HEK293T (cell line): ENCODE measurements around the gene GALNT12.

Experiments used
- ARNT ChIP-seq: fragments of 450-650 bp; IDR thresholded peaks from 2 replicates; pipeline ENCODE4 v1.6.1; 2017; ENCODE audit warnings: mild to moderate bottlenecking
- SP1 ChIP-seq: fragments of 450-650 bp; IDR thresholded peaks from 2 replicates; pipeline ENCODE4 v1.6.1; 2017

GRCh38 chr9:98882569-98882923, 75.1 kb downstream of the GALNT12 start:
- no peak for TF ChIP-seq SP1
- no peak for TF ChIP-seq ARNT
